GM12865 (cell line): Measurements from ENCODE around the gene SUMO2.
"Not testable (repeated sequence)": the region's sequence is repeated elsewhere in the genome, so short reads cannot be mapped to it uniquely, and the experiment has no call there.

Source experiments
- DNase-seq: peaks from one replicate; pipeline ENCODE4 v3.0.0; 2010; ENCODE audit warnings: low read depth
- H3K4me3 ChIP-seq: 2 replicates; pipeline ENCODE4 v1.5.1; 2011; ENCODE audit warnings: mild to moderate bottlenecking, low read depth, low read length, control low read depth
- TF ChIP-seq, protein P1 (sequence below): IDR thresholded peaks from 2 replicates; pipeline ENCODE4 v1.5.1; 2011; ENCODE audit warnings: low read length, control low read depth, low read depth, inconsistent platforms; ENCODE audit not compliant: insufficient read depth; ENCODE audit errors: missing control alignments

Gene SUMO2

DNA sequence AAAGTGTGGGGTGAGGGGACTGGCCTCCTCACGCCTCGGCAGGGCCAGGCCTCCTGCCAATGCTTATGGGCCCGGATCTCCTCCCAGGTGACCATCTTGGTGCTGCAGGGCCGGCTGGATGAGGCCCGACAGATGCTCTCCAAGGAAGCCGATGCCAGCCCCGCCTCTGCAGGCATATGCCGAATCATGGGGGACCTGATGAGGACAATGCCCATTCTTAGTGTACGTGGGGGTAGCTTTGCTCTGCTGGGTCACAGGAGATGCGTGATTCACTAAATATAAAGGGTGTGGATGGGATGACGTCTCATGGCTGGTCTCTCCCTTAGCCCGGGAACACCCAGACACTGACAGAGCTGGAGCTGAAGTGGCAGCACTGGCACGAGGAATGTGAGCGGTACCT, 42.3 kb upstream of the SUMO2 start:
- H3K4me3 ChIP-seq = no peak overlapping the region
- no peak for DNase-seq
- TF ChIP-seq, protein P1, sequence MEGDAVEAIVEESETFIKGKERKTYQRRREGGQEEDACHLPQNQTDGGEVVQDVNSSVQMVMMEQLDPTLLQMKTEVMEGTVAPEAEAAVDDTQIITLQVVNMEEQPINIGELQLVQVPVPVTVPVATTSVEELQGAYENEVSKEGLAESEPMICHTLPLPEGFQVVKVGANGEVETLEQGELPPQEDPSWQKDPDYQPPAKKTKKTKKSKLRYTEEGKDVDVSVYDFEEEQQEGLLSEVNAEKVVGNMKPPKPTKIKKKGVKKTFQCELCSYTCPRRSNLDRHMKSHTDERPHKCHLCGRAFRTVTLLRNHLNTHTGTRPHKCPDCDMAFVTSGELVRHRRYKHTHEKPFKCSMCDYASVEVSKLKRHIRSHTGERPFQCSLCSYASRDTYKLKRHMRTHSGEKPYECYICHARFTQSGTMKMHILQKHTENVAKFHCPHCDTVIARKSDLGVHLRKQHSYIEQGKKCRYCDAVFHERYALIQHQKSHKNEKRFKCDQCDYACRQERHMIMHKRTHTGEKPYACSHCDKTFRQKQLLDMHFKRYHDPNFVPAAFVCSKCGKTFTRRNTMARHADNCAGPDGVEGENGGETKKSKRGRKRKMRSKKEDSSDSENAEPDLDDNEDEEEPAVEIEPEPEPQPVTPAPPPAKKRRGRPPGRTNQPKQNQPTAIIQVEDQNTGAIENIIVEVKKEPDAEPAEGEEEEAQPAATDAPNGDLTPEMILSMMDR = no peak

DNA sequence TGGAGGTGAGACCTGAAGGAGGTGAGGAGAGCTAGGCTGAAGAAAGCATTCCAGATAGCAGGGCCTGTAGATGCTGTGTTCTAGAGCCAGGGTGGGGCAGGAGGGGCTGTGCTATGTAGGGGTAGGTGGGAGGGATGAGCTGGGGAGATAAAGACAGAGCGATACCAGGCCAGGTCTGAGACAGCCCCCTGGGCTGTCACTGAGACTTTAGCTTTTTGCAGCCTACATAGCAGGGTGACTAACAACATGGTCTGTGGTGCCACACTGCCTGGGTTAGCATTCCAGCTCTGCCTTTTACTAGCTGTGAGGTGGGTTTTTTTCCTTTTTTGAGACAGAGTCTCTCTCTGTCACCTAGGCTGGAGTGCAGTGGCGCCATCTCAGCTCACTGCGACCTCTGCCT, 37.1 kb upstream of the SUMO2 start:
- TF ChIP-seq, protein P1 = no peak
- DNase-seq = no peak

DNA sequence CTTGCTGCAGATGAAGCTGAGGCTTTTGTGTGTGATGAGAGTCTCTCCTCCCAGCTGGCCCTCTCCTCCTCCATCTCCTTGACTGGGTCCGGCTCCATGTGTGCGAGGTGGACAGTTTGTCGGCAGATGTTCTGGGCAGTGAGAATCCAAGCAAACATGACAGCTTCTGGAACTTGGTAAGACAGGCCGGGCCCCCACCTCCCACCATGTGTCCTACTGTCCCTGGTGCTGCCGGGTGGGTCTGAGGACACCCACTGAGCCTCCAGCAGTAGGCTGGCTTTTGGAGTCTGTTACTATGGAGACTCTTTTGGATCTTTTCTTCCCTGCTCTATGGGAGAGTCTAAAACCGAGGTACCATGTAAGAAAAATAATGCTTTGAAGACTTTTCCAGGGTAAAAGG, 35.4 kb upstream of the SUMO2 start:
- TF ChIP-seq, protein P1 = no peak
- DNase-seq = no peak

More for the DNA sequence above, 37.1 kb upstream of the SUMO2 start:
- H3K4me3 ChIP-seq = no peak overlapping the region

DNA sequence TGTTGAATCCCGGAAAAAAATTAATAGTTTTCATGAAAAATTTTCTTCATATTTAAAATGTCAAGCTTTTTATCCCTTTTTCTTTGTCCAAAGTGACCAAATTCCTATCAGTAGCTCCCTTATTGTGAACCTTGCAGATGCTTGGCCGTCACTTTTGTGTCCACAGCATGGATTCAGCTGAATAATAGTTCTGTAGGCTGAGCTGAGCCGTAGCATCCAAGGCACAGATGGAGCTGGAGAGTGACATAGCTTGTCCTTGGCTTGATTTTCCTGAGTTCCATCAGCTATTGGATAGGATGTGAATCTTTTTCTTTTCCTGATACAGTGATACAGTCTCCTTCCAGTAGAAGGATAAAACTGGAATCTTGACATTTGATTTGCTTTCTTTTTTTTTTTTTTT, 26.3 kb upstream of the SUMO2 start:
- TF ChIP-seq, protein P1 = no peak
- no peak for DNase-seq
- no peak overlapping the region for H3K4me3 ChIP-seq

More for the DNA sequence above, 35.4 kb upstream of the SUMO2 start:
- H3K4me3 ChIP-seq = no peak overlapping the region

DNA sequence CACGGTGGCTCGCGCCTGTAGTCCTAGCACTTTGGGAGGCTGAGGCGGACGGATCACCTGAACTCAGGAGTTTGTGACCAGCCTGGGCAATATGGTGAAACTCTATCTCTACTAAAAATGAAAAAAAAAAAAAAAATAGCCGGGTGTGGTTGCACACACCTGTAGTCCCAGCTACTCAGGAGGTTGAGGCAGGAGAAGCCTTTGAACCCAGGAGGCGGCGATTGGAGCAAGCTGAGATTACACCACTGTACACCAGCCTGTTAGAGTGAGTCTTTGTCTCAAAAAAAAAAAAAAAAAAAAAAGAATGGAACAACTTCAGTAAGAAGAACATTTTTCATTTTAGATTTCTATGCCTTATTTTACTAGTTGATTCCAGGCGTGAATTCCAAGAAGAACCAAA, 25.4 kb upstream of the SUMO2 start:
- no peak overlapping the region for H3K4me3 ChIP-seq
- DNase-seq = no peak
- TF ChIP-seq, protein P1 = no peak

DNA sequence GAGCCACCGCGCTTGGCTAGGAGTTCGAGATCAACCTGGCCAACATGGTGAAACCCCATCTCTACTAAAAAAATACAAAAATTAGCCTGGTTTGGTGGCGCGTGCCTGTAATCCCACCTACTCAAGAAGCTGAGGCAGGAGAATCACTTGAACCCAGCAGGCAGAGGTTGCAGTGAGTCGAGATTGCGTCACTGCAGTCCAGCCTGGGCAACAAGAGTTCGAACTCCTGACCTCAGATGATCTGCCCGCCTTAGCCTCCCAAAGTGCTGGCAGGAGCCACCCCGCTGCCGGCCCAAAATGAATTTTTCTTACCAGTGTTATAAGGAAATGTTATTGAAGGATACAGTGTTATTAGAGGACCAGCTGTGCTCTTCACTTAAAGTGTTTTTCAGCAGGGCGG, 25.0 kb upstream of the SUMO2 start:
- DNase-seq = no peak
- H3K4me3 ChIP-seq = no peak overlapping the region
- TF ChIP-seq, protein P1 = no peak

DNA sequence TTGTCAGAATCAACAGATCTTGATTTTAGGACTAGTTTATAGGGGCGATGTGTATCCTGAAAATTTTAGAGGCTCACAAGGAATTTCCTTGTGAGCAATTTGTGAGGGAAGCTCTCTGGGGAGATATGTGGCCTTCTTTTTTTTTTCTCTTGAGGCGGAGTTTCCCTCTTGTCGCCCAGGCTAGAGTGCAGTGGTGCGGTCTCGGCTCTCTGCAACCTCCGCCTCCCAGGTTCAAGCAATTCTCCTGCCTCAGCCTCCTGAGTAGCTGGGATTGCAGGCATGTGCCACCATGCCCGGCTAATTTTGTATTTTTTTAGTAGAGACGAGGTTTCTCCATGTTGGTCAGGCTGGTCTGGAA, 24.3 kb upstream of the SUMO2 start:
- H3K4me3 ChIP-seq = peak overlapping the region; percentile 89
- not testable (repeated sequence) for DNase-seq

DNA sequence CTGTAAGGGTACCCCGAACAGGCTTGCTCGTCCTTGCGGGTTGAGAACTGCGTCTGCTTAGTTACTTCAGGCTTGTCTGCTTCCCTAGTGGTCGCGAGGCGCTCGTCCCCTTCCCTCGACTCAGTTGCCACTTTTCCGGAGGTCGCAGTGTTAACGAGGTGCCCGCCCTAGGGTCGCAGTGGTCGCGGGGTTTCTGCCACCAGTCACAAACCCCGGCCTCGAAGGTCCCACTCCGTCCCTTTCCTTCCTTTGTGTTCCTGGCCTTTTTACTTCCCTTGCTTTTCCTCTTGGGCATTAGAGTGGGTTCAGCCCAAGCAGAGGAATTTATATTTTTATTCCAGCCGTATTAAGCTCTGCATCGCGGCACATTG, 23.0 kb upstream of the SUMO2 start:
- peak overlapping the region; percentile 89 for H3K4me3 ChIP-seq
- TF ChIP-seq, protein P1 = peak; percentile 12
- DNase-seq = no peak
